HepG2 (cell line): ENCODE measurements around the gene GNAI2. TPM values are rescaled to one million over a fixed set of nuclear protein-coding genes. Genes with fewer than 3 reads are reported as not detected.

ENCODE experiments used
- ATAC-seq: fragments of 200-7000 bp; cut with Tn5 transposase; 3 replicates; pipeline ENCODE4 v1.9.1; 2020; ENCODE audit warnings: mild to moderate bottlenecking, moderate library complexity
- BruUV-seq: library from RNA; stranded (reverse); fragments of 400-500 nt; replicated peaks from 2 replicates; lab custom pipeline; 2021; lab: Mats Ljungman, UMichigan
- CTCF ChIA-PET: fragments of 300-600 bp; formaldehyde crosslinking; extraction: SDS; loops from one replicate; lab custom pipeline; 2021; ENCODE audit warnings: low total read pairs, inconsistent platforms, low intra/inter-chr PET ratio; lab: Yijun Ruan, JAX
- POLR2A ChIA-PET: fragments of 350-600 bp; sonication (Branson Sonifier 250); formaldehyde crosslinking; loops from one replicate; lab custom pipeline; 2020; ENCODE audit warnings: antibody characterized with exemption, inconsistent platforms; lab: Yijun Ruan, JAX
- DNase-seq: peaks from one replicate; pipeline ENCODE4 v3.0.0-alpha.2; 2015; ENCODE audit warnings: low spot score
- FAIRE-seq: peaks from 3 replicates; lab custom pipeline; 2011; peaks lifted over from hg19 to GRCh38; lab: Jason Lieb, UNC
- H2AFZ ChIP-seq: one replicate; pipeline ENCODE4 v1.6.1; 2011; ENCODE audit warnings: low read length, inconsistent platforms
- H3K27ac ChIP-seq: fragments of 300-600 bp; 3 replicates; pipeline ENCODE4 v1.8.0; 2011; ENCODE audit warnings: mixed run types, mild to moderate bottlenecking, mixed read lengths, low read length, inconsistent platforms; ENCODE audit not compliant: insufficient read depth; ENCODE audit errors: extremely low read length
- H3K27me3 ChIP-seq, 2 experiments: fragments of 200-600 bp in 1 of 2; 2 replicates in 1 of 2; 3 replicates in 1 of 2; pipeline versions ENCODE4 v1.6.0 to v1.8.0; 2011; ENCODE audit warnings: low read length in 2 of 2, mild to moderate bottlenecking in 2 of 2, moderate library complexity in 2 of 2, inconsistent platforms in 1 of 2; ENCODE audit not compliant: insufficient read depth in 2 of 2, control insufficient read depth in 1 of 2
- H3K36me3 ChIP-seq, 2 experiments: fragments of 200-600 bp in 1 of 2; replicated peaks in 1 of 2; 2 replicates in 1 of 2; 3 replicates in 1 of 2; pipeline versions ENCODE4 v1.5.1 to v1.8.0; 2011; ENCODE audit warnings: low read length in 2 of 2, inconsistent platforms in 1 of 2; ENCODE audit not compliant: insufficient read depth in 2 of 2, control insufficient read depth in 1 of 2
- H3K4me1 ChIP-seq: 2 replicates; pipeline ENCODE4 v1.5.1; 2012; ENCODE audit warnings: low read length, inconsistent platforms; ENCODE audit not compliant: insufficient read depth
- H3K4me2 ChIP-seq: 2 replicates; pipeline ENCODE4 v1.6.0; 2011; ENCODE audit warnings: low read depth, low read length, inconsistent platforms
- H3K4me3 ChIP-seq, 3 experiments: fragments of 200-600 bp in 1 of 3; sonication (generic), shearing (Covaris generic) in 1 of 3; replicated peaks in 1 of 3; 2 replicates each; pipeline ENCODE4 v1.5.1; 2011 to 2016; ENCODE audit warnings: low read length in 3 of 3, inconsistent platforms in 2 of 3, low read depth in 2 of 3, mild to moderate bottlenecking in 2 of 3, control low read depth in 1 of 3, mixed read lengths in 1 of 3; ENCODE audit not compliant: insufficient read depth in 1 of 3
- H3K79me2 ChIP-seq: one replicate; pipeline ENCODE4 v1.6.1; 2011; ENCODE audit warnings: low read length, inconsistent platforms; ENCODE audit not compliant: insufficient read depth
- H3K9ac ChIP-seq: 2 replicates; pipeline ENCODE4 v1.6.0; 2011; ENCODE audit warnings: mild to moderate bottlenecking, low read depth, low read length, inconsistent platforms; ENCODE audit not compliant: insufficient read depth
- H3K9me3 ChIP-seq: 2 replicates; pipeline ENCODE4 v1.5.1; 2012; ENCODE audit warnings: mild to moderate bottlenecking, low read length
- H4K20me1 ChIP-seq: 2 replicates; pipeline ENCODE4 v1.6.0; 2011; ENCODE audit warnings: inconsistent platforms, mild to moderate bottlenecking, low read length, moderate library complexity; ENCODE audit not compliant: insufficient read depth
- AGO2 ChIP-seq: fragments of 200-400 bp; formaldehyde crosslinking; optimal IDR thresholded peaks from 2 replicates; pipeline ENCODE3; 2017; ENCODE audit warnings: mild to moderate bottlenecking, low read depth, low read length, moderate library complexity
- ATAD3A ChIP-seq: sonication (generic); formaldehyde crosslinking; IDR thresholded peaks from 2 replicates; pipeline ENCODE4 v1.4.0; 2020; ENCODE audit warnings: missing genetic modification reagents
- FOXC1 ChIP-seq: sonication (generic); formaldehyde crosslinking; IDR thresholded peaks from 2 replicates; pipeline ENCODE4 v1.8.0; 2022; ENCODE audit warnings: mild to moderate bottlenecking, missing genetic modification reagents, borderline replicate concordance
- ONECUT2 ChIP-seq: sonication (generic); formaldehyde crosslinking; IDR thresholded peaks from 2 replicates; pipeline ENCODE4 v1.4.0; 2020; ENCODE audit warnings: missing genetic modification reagents
- SMC3 ChIP-seq: IDR thresholded peaks from 2 replicates; pipeline ENCODE4 v1.6.1; 2011; ENCODE audit warnings: low read length, improper control_type of control experiment
- ZNF550 ChIP-seq: sonication (generic); formaldehyde crosslinking; IDR thresholded peaks from 2 replicates; pipeline ENCODE4 v1.4.0; 2020; ENCODE audit warnings: mild to moderate bottlenecking, missing genetic modification reagents, borderline replicate concordance
- WGBS: methylation state at CpG from one replicate; pipeline ENCODE4 v1.1.6; 2017; ENCODE audit warnings: low lambda C conversion rate; 5-methylcytosine and 5-hydroxymethylcytosine counted together
- in situ Hi-C: cut with HindIII; loops from 2 replicates; pipeline ENCODE4 v1.10.0; 2017; ENCODE audit warnings: low pct_unique_long_range_greater_than_20kb; ENCODE audit not compliant: extremely low pct_ligation_motif_present
- intact Hi-C: fragments of 100-400 bp; cut with micrococcal nuclease; formaldehyde crosslinking; loops from one replicate; pipeline ENCODE4 v1.10.0; 2022; ENCODE audit not compliant: unreplicated experiment
- polyA plus RNA-seq, 8 experiments: library from polyadenylated mRNA; depleted of rRNA in 3 of 8; stranded (reverse) in 7 of 8; unstranded in 1 of 8; fragments of >200 nt; fragmentation: Illumina TruSeq in 4 of 8; extraction: Trizol in 4 of 8; gene quantifications; 2 replicates each; pipeline versions ENCODE4 v1.2.1 to v1.2.3, GENCODE V29; 2011 to 2016; ENCODE audit warnings: low read depth in 4 of 8, missing spikeins in 1 of 8, mixed read lengths in 1 of 8; ENCODE audit not compliant: insufficient read depth in 1 of 8
- total RNA-seq, 5 experiments: library from RNA; depleted of rRNA; stranded (reverse); fragments of >200 nt; fragmentation: Illumina TruSeq; extraction: Trizol; gene quantifications; 2 replicates each; pipeline ENCODE4 v1.2.3, GENCODE V29; 2016; ENCODE audit warnings: low read depth in 1 of 5
- TF ChIP-seq, protein P1 (sequence below): sonication (generic); formaldehyde crosslinking; conservative IDR thresholded peaks from 2 replicates; pipeline ENCODE4 v1.4.0; 2020; ENCODE audit warnings: mild to moderate bottlenecking, missing genetic modification reagents, moderate library complexity
- TF ChIP-seq, protein P2 (sequence below): sonication (generic); formaldehyde crosslinking; IDR thresholded peaks from 2 replicates; pipeline ENCODE4 v1.5.0; 2020; ENCODE audit warnings: mild to moderate bottlenecking, missing genetic modification reagents, moderate library complexity
- TF ChIP-seq, protein P3 (sequence below): sonication (generic); formaldehyde crosslinking; IDR thresholded peaks from 2 replicates; pipeline ENCODE4 v1.8.0; 2022; ENCODE audit warnings: missing genetic modification reagents, low read depth, mild to moderate bottlenecking, borderline replicate concordance
- TF ChIP-seq, protein P4 (sequence below): IDR thresholded peaks from 2 replicates; pipeline ENCODE4 v1.6.1; 2016; ENCODE audit warnings: mild to moderate bottlenecking
- TF ChIP-seq, protein P5 (sequence below): sonication (generic); formaldehyde crosslinking; IDR thresholded peaks from 2 replicates; pipeline ENCODE4 v1.4.0; 2020; ENCODE audit warnings: missing genetic modification reagents

Gene GNAI2
- total and polyA plus RNA-seq, 2 of the 13 experiments (the other 11 are each of a cell fraction or from before 2014, with no cell fraction given): 51.1 to 66.2 TPM

DNA sequence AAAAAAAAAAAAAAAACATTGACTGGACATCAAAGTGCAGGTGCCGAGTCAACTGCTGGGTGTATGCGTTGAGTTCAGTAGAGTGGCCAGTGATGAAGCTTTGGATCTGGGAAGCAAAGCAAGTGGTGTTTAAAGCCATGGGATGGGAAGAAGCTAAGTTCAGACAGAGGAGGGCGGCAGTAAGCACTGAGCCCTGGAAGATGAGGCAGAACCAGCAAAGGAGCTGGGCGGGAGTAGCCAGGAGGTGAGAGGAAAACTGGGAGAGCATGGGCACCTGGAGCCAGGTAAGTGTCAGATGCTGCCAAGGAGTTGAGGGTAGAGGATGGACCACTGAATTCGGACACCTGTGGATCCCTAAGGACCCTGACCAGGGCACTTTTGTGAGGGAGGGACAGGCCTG is 11.4 kb upstream of the GNAI2 start:
- Histone ChIP-seq H3K27me3 (no peaks in the 10 kb centered on the region), H3K79me2 (no peaks in the 10 kb centered on the region), H3K36me3 (peaks cover 2 to 6% of the 10 kb centered on the region in 2 experiments; a peak in 3 of 5 replicates), H3K4me2 (peak overlapping the region; percentile 44), H2AFZ (no peak overlapping the region), H3K4me3 (peak overlapping the region in 1 of 3 experiments; percentile 40; a peak in 1 of 6 replicates), H3K9me3 (no peaks in the 10 kb centered on the region), H3K27ac (no peak overlapping the region), H4K20me1 (no peaks in the 10 kb centered on the region), H3K9ac (no peak overlapping the region), H3K4me1 (peaks cover 84% of the 10 kb centered on the region)
- intact Hi-C loops: loop anchor here (5.0 kb wide), 1 partner anchor 48 kb away; no protein-coding TSS in a partner anchor
- in situ Hi-C loops: loop anchor here (5.0 kb wide), 2 partner anchors 32 to 48 kb away; partner anchors contain the start of gene GNAT1
- CTCF ChIA-PET: interaction anchor here (0.8 to 9.0 kb wide), 2 partner anchors 31 to 48 kb away, joined by 3 to 265 read pairs; partner anchors contain the start of gene GNAT1
- BruUV-seq: no TSS peak
- DNase-seq (no peak), ATAC-seq (no peak), FAIRE-seq (no peak)
- WGBS: 16% methylated on average over 5 of the region's 5 CpGs
- POLR2A ChIA-PET: interaction anchor here (0.7 to 7.3 kb wide), 7 partner anchors 11 to 267 kb away, joined by 4 to 117 read pairs (median 5); partner anchors contain the start of gene GNAI2
- TF ChIP-seq, protein P1, sequence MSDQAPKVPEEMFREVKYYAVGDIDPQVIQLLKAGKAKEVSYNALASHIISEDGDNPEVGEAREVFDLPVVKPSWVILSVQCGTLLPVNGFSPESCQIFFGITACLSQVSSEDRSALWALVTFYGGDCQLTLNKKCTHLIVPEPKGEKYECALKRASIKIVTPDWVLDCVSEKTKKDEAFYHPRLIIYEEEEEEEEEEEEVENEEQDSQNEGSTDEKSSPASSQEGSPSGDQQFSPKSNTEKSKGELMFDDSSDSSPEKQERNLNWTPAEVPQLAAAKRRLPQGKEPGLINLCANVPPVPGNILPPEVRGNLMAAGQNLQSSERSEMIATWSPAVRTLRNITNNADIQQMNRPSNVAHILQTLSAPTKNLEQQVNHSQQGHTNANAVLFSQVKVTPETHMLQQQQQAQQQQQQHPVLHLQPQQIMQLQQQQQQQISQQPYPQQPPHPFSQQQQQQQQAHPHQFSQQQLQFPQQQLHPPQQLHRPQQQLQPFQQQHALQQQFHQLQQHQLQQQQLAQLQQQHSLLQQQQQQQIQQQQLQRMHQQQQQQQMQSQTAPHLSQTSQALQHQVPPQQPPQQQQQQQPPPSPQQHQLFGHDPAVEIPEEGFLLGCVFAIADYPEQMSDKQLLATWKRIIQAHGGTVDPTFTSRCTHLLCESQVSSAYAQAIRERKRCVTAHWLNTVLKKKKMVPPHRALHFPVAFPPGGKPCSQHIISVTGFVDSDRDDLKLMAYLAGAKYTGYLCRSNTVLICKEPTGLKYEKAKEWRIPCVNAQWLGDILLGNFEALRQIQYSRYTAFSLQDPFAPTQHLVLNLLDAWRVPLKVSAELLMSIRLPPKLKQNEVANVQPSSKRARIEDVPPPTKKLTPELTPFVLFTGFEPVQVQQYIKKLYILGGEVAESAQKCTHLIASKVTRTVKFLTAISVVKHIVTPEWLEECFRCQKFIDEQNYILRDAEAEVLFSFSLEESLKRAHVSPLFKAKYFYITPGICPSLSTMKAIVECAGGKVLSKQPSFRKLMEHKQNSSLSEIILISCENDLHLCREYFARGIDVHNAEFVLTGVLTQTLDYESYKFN (CRISPR knock-in tag): 0 out of 2 replicates have a peak, but pooled peaks have one; percentile 16
- TF ChIP-seq ONECUT2 (no peak), ATAD3A (no peak), ZNF550 (no peak), AGO2 (no peak), FOXC1 (CRISPR knock-in tag) (0 out of 2 replicates have a peak, but pooled peaks have one; percentile 28), SMC3 (0 out of 2 replicates have a peak, but pooled peaks have one; percentile 9)
- TF ChIP-seq, protein P2, sequence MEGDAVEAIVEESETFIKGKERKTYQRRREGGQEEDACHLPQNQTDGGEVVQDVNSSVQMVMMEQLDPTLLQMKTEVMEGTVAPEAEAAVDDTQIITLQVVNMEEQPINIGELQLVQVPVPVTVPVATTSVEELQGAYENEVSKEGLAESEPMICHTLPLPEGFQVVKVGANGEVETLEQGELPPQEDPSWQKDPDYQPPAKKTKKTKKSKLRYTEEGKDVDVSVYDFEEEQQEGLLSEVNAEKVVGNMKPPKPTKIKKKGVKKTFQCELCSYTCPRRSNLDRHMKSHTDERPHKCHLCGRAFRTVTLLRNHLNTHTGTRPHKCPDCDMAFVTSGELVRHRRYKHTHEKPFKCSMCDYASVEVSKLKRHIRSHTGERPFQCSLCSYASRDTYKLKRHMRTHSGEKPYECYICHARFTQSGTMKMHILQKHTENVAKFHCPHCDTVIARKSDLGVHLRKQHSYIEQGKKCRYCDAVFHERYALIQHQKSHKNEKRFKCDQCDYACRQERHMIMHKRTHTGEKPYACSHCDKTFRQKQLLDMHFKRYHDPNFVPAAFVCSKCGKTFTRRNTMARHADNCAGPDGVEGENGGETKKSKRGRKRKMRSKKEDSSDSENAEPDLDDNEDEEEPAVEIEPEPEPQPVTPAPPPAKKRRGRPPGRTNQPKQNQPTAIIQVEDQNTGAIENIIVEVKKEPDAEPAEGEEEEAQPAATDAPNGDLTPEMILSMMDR (CRISPR knock-in tag): peak; percentile 36
- TF ChIP-seq, protein P3, sequence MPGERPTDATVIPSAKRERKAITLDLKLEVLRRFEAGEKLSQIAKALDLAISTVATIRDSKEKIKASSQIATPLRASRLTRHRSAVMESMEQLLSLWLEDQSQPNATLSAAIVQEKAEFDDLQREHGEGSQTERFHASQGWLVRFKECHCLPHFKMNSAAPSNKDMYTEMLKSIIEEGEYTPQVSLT (CRISPR knock-in tag): no peak
- TF ChIP-seq, protein P4, sequence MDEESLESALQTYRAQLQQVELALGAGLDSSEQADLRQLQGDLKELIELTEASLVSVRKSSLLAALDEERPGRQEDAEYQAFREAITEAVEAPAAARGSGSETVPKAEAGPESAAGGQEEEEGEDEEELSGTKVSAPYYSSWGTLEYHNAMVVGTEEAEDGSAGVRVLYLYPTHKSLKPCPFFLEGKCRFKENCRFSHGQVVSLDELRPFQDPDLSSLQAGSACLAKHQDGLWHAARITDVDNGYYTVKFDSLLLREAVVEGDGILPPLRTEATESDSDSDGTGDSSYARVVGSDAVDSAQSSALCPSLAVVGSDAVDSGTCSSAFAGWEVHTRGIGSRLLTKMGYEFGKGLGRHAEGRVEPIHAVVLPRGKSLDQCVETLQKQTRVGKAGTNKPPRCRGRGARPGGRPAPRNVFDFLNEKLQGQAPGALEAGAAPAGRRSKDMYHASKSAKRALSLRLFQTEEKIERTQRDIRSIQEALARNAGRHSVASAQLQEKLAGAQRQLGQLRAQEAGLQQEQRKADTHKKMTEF (CRISPR knock-in tag): 0 out of 2 replicates have a peak, but pooled peaks have one; percentile 22
- TF ChIP-seq, protein P5, sequence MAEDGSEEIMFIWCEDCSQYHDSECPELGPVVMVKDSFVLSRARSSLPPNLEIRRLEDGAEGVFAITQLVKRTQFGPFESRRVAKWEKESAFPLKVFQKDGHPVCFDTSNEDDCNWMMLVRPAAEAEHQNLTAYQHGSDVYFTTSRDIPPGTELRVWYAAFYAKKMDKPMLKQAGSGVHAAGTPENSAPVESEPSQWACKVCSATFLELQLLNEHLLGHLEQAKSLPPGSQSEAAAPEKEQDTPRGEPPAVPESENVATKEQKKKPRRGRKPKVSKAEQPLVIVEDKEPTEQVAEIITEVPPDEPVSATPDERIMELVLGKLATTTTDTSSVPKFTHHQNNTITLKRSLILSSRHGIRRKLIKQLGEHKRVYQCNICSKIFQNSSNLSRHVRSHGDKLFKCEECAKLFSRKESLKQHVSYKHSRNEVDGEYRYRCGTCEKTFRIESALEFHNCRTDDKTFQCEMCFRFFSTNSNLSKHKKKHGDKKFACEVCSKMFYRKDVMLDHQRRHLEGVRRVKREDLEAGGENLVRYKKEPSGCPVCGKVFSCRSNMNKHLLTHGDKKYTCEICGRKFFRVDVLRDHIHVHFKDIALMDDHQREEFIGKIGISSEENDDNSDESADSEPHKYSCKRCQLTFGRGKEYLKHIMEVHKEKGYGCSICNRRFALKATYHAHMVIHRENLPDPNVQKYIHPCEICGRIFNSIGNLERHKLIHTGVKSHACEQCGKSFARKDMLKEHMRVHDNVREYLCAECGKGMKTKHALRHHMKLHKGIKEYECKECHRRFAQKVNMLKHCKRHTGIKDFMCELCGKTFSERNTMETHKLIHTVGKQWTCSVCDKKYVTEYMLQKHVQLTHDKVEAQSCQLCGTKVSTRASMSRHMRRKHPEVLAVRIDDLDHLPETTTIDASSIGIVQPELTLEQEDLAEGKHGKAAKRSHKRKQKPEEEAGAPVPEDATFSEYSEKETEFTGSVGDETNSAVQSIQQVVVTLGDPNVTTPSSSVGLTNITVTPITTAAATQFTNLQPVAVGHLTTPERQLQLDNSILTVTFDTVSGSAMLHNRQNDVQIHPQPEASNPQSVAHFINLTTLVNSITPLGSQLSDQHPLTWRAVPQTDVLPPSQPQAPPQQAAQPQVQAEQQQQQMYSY (CRISPR knock-in tag): no peak
